Tibial nerve (tissue), 4 donors: ENCODE data around the gene SIVA1.

ENCODE experiments used
- EP300 ChIP-seq, 2 donors: sonication (generic); formaldehyde crosslinking; IDR thresholded peaks; one replicate each; pipeline ENCODE4 v1.6.1; 2017; ENCODE audit warnings: antibody characterized with exemption in 2 of 2, mild to moderate bottlenecking in 1 of 2
- POLR2A ChIP-seq, 2 donors: fragments of 450-650 bp; IDR thresholded peaks; one replicate each; pipeline ENCODE4 v1.6.1; 2017; ENCODE audit warnings: antibody characterized with exemption in 2 of 2, mild to moderate bottlenecking in 2 of 2, moderate library complexity in 2 of 2
- TF ChIP-seq, protein P1 (sequence below), 5 experiments: fragments of 200-600 bp in 3 of 5; fragments of 450-650 bp in 2 of 5; sonication (generic) in 3 of 5; IDR thresholded peaks; one replicate each; pipeline ENCODE4 v1.5.1; 2016 to 2019; ENCODE audit warnings: antibody characterized with exemption in 5 of 5, mild to moderate bottlenecking in 3 of 5, moderate library complexity in 2 of 5

GRCh38 chr14:104704252-104704651 lies 48.7 kb upstream of the SIVA1 start:
- no peak for TF ChIP-seq POLR2A (IDR thresholded peaks at IDR 0.05)
- TF ChIP-seq, protein P1, sequence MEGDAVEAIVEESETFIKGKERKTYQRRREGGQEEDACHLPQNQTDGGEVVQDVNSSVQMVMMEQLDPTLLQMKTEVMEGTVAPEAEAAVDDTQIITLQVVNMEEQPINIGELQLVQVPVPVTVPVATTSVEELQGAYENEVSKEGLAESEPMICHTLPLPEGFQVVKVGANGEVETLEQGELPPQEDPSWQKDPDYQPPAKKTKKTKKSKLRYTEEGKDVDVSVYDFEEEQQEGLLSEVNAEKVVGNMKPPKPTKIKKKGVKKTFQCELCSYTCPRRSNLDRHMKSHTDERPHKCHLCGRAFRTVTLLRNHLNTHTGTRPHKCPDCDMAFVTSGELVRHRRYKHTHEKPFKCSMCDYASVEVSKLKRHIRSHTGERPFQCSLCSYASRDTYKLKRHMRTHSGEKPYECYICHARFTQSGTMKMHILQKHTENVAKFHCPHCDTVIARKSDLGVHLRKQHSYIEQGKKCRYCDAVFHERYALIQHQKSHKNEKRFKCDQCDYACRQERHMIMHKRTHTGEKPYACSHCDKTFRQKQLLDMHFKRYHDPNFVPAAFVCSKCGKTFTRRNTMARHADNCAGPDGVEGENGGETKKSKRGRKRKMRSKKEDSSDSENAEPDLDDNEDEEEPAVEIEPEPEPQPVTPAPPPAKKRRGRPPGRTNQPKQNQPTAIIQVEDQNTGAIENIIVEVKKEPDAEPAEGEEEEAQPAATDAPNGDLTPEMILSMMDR (IDR thresholded peaks at IDR 0.05), result no peak
- TF ChIP-seq EP300 (IDR thresholded peaks at IDR 0.05), result no peak
